AG10803 (cell line): ENCODE measurements around the gene CDHR3.

Experiments used
- DNase-seq: peaks from one replicate; pipeline ENCODE4 v3.0.0; 2010; ENCODE audit warnings: low read depth
- H3K4me3 ChIP-seq: 2 replicates; pipeline ENCODE4 v1.5.1; 2011; ENCODE audit warnings: mild to moderate bottlenecking, low read length, control low read depth
- TF ChIP-seq, protein P1 (sequence below): conservative IDR thresholded peaks from 2 replicates; pipeline ENCODE4 v1.5.1; 2011; ENCODE audit warnings: mild to moderate bottlenecking, low read length, control low read depth, inconsistent platforms

The CDHR3 gene

GRCh38 chr7:106050002-106050745 is 87.1 kb downstream of the CDHR3 start:
- no peak overlapping the region for H3K4me3 ChIP-seq
- TF ChIP-seq, protein P1, sequence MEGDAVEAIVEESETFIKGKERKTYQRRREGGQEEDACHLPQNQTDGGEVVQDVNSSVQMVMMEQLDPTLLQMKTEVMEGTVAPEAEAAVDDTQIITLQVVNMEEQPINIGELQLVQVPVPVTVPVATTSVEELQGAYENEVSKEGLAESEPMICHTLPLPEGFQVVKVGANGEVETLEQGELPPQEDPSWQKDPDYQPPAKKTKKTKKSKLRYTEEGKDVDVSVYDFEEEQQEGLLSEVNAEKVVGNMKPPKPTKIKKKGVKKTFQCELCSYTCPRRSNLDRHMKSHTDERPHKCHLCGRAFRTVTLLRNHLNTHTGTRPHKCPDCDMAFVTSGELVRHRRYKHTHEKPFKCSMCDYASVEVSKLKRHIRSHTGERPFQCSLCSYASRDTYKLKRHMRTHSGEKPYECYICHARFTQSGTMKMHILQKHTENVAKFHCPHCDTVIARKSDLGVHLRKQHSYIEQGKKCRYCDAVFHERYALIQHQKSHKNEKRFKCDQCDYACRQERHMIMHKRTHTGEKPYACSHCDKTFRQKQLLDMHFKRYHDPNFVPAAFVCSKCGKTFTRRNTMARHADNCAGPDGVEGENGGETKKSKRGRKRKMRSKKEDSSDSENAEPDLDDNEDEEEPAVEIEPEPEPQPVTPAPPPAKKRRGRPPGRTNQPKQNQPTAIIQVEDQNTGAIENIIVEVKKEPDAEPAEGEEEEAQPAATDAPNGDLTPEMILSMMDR: peak; percentile 31
- DNase-seq: peak; percentile 73

- peak; percentile 64 for DNase-seq
- TF ChIP-seq, protein P1: no peak
- no peak overlapping the region for H3K4me3 ChIP-seq
Measured at GRCh38 chr7:106050746-106051117, 87.7 kb downstream of the CDHR3 start.

GRCh38 chr7:106052681-106053080 is 89.6 kb downstream of the CDHR3 start:
- DNase-seq: no peak
- H3K4me3 ChIP-seq: no peak overlapping the region
- TF ChIP-seq, protein P1: no peak

DNA sequence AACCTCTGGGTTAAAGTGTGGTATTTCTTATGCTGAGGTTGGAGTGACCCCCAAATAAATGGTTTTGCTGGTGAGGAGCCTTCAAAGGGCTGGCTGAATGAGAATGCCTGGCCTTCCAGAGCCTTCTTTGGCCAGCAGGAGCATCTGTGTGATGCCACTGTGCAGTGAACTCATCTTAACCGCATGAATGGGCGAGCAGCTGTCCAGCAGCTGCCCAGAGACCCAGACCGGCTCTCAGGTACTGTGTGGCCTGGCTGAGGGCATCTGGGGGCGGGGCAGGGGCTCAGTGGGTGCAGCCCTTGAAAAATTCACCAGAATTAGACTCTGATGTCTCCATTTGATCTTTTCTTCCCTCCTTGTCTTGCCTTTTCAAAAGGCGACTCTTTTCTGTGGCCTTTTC is 90.0 kb downstream of the CDHR3 start:
- TF ChIP-seq, protein P1: no peak
- DNase-seq: no peak
- no peak overlapping the region for H3K4me3 ChIP-seq

DNA sequence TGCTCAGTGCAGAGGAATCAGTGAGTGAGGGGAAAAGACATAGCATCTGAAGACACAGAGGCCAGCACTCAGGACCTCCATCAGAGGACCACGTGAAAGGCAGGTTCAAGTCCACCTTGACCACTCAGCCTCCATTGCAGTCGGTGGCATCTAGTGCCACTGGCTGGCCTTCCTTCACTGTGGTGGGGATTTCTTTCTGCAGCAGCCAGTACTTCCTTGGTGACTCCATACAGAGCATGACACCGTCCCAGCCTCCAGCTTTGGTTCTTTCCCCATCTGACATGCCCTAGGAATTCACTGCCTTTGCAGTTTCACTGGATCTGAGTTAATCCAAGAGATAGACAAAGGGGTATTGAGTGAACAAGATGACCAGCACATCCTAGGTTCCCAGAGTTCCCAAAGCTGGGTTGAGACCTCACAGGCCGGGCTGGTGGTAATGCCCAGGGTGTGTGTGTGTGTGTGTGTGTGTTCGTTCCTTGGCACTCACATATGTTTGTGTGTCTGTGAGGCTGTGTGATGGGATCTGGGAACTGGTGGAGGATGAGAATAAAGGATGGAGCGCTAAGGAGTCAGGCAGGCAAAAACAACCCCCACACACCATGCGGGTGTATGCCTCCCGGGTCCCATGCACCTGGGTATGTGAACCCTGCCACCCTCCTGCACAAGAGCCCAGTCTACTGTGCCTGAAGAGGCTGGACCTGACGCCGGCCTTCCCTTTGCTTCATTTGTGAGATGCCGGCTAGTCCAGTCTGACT is 91.3 kb downstream of the CDHR3 start:
- no peak overlapping the region for H3K4me3 ChIP-seq
- DNase-seq: no peak
- TF ChIP-seq, protein P1: no peak

- DNase-seq: no peak
- TF ChIP-seq, protein P1: no peak
- no peak overlapping the region for H3K4me3 ChIP-seq
Measured at GRCh38 chr7:106054971-106055532, 92.0 kb downstream of the CDHR3 start.
